Measurements from ENCODE around the gene CCL18. TPM values are rescaled to one million over a fixed set of nuclear protein-coding genes. Genes with fewer than 3 reads are reported as not detected.

Gene CCL18
- polyA plus RNA-seq, 1 of the 3 experiments (the other 2 are of a cell fraction): not detected

DNA sequence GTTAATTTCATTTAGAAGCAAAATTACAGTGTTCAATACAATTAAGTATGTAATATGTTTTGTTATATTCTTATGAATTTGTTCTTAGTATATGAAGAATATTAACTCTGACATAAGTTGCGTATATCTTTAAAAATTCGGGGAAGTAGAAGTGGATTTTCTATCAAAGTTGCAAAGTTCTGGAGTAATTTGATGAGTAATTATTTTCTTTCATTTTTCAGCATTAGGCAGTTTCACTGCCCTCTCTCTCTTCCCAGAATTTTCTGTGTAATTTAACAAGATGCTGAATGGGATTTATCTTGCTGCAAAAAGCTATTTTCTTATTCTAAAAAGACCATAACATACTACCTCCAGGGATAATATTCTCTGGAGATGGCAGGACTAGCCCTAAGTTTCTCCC is 8.9 kb upstream of the CCL18 start:
- TF ChIP-seq EP300 (IDR thresholded peaks at IDR 0.05; ENCODE audit: borderline replicate concordance in 1 of 2, low read depth in 1 of 2, low read length in 1 of 2) (no peak), TEAD4 (IDR thresholded peaks at IDR 0.05; ENCODE audit: borderline replicate concordance, insufficient read depth) (no peak), EZH2phosphoT487 (IDR thresholded peaks at IDR 0.05; ENCODE audit: borderline replicate concordance, low read depth) (no peak), CTCF (IDR thresholded peaks at IDR 0.05) (no peak), TCF12 (IDR thresholded peaks at IDR 0.05) (no peak), NFIC (IDR thresholded peaks at IDR 0.05; ENCODE audit: borderline replicate concordance) (no peak), USF1 (IDR thresholded peaks at IDR 0.05; ENCODE audit: borderline replicate concordance, low read depth) (no peak), RFX5 (IDR thresholded peaks at IDR 0.05; ENCODE audit: low read length) (no peak), MXI1 (IDR thresholded peaks at IDR 0.05; ENCODE audit: low read depth, low read length) (no peak), RCOR1 (IDR thresholded peaks at IDR 0.05; ENCODE audit: low read length) (no peak), POLR2AphosphoS5 (IDR thresholded peaks at IDR 0.05; ENCODE audit: low read depth, low read length) (no peak), NRF1 (IDR thresholded peaks at IDR 0.05; ENCODE audit: low read depth, low read length) (no peak), RXRA (IDR thresholded peaks at IDR 0.05; ENCODE audit: borderline replicate concordance, low read depth) (no peak), USF2 (IDR thresholded peaks at IDR 0.05; ENCODE audit: borderline replicate concordance, low read depth, low read length) (no peak), FOXM1 (IDR thresholded peaks at IDR 0.05; ENCODE audit: low read depth) (no peak), SMC3 (IDR thresholded peaks at IDR 0.05; ENCODE audit: low read depth, low read length) (no peak), ZBTB33 (IDR thresholded peaks at IDR 0.05; ENCODE audit: borderline replicate concordance, low read depth) (no peak)
- TF ChIP-seq, protein P1, sequence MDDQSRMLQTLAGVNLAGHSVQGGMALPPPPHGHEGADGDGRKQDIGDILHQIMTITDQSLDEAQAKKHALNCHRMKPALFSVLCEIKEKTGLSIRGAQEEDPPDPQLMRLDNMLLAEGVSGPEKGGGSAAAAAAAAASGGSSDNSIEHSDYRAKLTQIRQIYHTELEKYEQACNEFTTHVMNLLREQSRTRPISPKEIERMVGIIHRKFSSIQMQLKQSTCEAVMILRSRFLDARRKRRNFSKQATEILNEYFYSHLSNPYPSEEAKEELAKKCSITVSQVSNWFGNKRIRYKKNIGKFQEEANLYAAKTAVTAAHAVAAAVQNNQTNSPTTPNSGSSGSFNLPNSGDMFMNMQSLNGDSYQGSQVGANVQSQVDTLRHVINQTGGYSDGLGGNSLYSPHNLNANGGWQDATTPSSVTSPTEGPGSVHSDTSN (IDR thresholded peaks at IDR 0.05): no peak
- TF ChIP-seq, protein P2, sequence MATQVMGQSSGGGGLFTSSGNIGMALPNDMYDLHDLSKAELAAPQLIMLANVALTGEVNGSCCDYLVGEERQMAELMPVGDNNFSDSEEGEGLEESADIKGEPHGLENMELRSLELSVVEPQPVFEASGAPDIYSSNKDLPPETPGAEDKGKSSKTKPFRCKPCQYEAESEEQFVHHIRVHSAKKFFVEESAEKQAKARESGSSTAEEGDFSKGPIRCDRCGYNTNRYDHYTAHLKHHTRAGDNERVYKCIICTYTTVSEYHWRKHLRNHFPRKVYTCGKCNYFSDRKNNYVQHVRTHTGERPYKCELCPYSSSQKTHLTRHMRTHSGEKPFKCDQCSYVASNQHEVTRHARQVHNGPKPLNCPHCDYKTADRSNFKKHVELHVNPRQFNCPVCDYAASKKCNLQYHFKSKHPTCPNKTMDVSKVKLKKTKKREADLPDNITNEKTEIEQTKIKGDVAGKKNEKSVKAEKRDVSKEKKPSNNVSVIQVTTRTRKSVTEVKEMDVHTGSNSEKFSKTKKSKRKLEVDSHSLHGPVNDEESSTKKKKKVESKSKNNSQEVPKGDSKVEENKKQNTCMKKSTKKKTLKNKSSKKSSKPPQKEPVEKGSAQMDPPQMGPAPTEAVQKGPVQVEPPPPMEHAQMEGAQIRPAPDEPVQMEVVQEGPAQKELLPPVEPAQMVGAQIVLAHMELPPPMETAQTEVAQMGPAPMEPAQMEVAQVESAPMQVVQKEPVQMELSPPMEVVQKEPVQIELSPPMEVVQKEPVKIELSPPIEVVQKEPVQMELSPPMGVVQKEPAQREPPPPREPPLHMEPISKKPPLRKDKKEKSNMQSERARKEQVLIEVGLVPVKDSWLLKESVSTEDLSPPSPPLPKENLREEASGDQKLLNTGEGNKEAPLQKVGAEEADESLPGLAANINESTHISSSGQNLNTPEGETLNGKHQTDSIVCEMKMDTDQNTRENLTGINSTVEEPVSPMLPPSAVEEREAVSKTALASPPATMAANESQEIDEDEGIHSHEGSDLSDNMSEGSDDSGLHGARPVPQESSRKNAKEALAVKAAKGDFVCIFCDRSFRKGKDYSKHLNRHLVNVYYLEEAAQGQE (IDR thresholded peaks at IDR 0.05; ENCODE audit: low read depth, low read length): no peak
- H3K4me3 ChIP-seq (ENCODE audit: low read depth in 2 of 2, low read length in 1 of 2): no peak overlapping the region
- no peaks in the 10 kb centered on the region for H3K4me1 ChIP-seq (ENCODE audit: control insufficient read depth in 1 of 2, insufficient read depth in 2 of 2, low read depth in 1 of 2, low read length in 1 of 2)
- no peaks in the 10 kb centered on the region for H3K9me3 ChIP-seq
- no peaks in the 10 kb centered on the region for H4K20me1 ChIP-seq (ENCODE audit: insufficient read depth)
- H3K36me3 ChIP-seq (replicated peaks in 1 of 2; ENCODE audit: control insufficient read depth in 1 of 2, insufficient read depth in 2 of 2, low read length in 1 of 2): no peaks in the 10 kb centered on the region
- H3K9ac ChIP-seq: no peak overlapping the region
- no peak overlapping the region for H3K27ac ChIP-seq (ENCODE audit: low read depth in 2 of 2, low read length in 1 of 2)
- ChIA-PET POLR2A (no interaction called here), CTCF (interaction anchor here (0.7 to 1.6 kb wide), 3 partner anchors 17 to 79 kb away, joined by 3 to 4 read pairs (median 4); no protein-coding TSS in a partner anchor)
- no peaks in the 10 kb centered on the region for H3K9me2 ChIP-seq
- no peaks in the 10 kb centered on the region for H3K79me2 ChIP-seq (ENCODE audit: insufficient read depth)
- no peak overlapping the region for H2AFZ ChIP-seq (ENCODE audit: low read depth)
- H3K27me3 ChIP-seq (ENCODE audit: insufficient read depth): no peaks in the 10 kb centered on the region; the same call in 1 of the 2 replicates
- no peaks in the 10 kb centered on the region for H3F3A ChIP-seq (replicated peaks; ENCODE audit: insufficient read depth)
- DNase-seq: no peak
- no peak overlapping the region for H3K4me2 ChIP-seq
- WGBS (ENCODE audit: low lambda C conversion rate): 20% methylated on average over 2 of the region's 2 CpGs
